Immature natural killer cell (primary cell): ENCODE data around the gene KIAA2012. TPM values are rescaled to one million over a fixed set of nuclear protein-coding genes. Genes with fewer than 3 reads are reported as not detected.

Experiments used
- polyA plus RNA-seq, 3 donors: library from polyadenylated mRNA; unstranded; fragments of 300-500 nt; fragmentation: Illumina TruSeq; gene quantifications; one replicate each; pipeline ENCODE4 v1.2.3, GENCODE V29; 2021

The KIAA2012 gene
- polyA plus RNA-seq, 3 donors from 2014 or later, result not detected

Other genes with a start within 250 kb of the KIAA2012 start
- gene FZD7, start 39.4 kb upstream of the KIAA2012 start, polyA plus RNA-seq, result under 1 TPM in 1 of 3 donors, not detected in 2; 0.31 TPM
- gene SUMO1, start 165.3 kb downstream of the KIAA2012 start, polyA plus RNA-seq, result 100 to 1,000 TPM; 165 to 253 (median 188) TPM
- 10 to 100 TPM; 42.6 to 54.7 (median 46.6) TPM for gene NOP58, start 192.5 kb downstream of the KIAA2012 start, polyA plus RNA-seq